ENCODE results near the gene EIF4EBP2.

EIF4EBP2 gene

DNA sequence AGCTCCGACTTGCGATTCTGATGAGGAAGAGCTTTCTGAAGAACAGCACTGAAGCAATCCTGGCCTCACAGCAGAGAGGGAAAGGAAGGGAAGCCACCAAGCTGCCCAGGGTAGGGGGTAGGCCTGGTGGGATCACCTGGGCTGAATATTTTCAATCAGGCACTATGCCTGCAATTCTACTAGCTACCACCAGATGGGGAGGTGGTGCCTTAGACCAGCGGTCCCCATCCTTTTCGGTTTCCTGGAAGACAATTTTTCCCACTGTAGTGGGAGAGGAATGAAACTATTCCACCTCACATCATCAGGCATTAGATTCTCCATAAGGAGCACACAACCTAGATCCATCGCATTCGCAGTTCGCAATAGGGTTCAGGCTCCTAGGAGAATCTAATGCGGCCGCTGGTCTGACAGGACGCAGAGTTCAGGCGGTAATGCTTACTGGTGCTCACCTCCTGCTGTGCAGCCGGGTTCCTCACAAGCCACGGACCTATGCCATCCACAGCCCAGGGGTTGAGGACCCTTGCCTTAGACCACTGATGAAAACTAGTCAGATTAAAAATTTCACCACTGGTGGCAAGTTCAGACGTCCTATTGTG is 24.3 kb upstream of the EIF4EBP2 start:
- DNase-seq (ENCODE audit: low read depth): no peak

DNA sequence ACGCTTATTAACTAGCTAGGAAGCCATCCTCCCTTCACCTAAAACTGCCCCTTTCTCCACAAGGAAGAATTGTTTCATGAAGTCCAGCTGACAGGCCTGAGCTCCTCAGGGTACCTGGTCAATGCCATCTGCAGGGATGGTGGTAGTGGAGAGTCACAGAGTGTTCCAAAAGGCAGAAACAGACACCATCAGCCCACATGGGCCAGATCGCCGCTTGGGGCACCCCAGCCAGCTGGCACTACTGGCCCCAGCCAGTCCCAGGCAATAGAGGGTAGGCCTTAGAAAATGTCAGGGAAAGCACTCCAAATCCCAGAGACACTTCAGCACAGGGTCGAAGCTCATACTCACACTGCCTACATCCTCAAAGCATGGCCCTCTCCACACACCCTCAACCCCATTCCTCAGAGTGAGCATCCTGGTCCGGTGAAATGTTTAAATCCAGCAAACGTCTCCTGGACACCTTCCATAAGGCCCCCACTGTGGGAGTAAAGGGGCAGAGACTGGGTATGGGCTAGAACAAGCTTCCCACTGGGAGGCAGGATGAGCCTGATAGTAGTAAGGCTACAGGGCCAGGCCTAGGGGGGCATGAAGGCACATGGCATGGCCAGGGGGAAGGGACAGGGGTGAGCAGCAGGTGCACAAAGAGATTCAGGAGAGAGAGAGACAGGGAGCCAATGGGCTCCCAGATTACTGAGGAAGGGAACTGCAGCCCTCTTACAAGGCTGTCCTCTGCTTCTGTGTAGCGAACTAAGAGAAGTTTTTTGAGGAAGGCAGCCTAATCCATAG is 23.4 kb upstream of the EIF4EBP2 start:
- DNase-seq (ENCODE audit: low read depth): no peak

DNA sequence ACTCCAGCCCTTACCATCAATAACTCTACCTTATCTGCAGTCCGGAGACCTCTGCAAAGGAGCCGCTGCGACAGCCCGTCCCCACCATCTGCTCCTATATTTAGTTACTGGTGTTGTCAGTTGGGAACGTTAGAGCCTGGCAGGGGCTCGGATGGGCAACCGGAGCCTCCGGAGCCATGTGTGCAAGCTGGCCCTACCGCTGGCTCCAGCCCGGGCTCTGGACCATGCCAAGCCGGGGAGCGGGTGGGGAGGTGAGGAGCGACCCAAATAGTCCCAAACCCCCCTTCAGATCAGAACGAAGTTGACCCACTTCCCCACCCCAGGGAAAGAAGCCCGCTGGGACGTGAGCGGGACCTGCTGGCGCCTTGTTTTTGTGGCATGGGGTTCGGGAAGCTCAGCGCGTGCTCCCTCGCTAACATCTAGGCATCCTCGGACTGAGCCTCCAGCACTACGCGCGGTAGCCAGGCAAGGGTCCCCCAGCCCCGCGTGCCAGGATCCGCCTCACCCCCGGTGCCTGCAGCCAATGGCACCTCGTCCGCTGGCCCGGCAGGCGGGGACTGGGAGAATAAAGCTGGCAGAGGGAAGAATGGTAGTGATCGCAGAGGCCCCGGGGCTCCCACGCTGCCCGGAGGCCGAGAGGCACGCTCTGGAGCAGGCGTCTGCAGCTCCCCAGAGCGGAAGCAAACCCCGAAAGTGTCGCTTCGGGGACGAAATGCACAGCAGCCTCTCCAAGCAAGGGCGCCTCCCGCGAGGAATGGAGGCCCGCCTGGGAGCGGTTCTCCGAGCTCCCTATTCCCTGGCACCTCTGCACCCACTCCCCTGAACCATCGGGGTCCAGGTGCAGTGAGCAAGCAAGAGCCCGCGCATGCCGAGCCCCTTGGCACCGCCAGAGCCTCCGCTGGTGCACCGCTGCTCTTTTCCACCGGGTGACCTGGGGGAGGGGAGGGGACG is 22.2 kb upstream of the EIF4EBP2 start:
- no peak for DNase-seq (ENCODE audit: low read depth)

DNA sequence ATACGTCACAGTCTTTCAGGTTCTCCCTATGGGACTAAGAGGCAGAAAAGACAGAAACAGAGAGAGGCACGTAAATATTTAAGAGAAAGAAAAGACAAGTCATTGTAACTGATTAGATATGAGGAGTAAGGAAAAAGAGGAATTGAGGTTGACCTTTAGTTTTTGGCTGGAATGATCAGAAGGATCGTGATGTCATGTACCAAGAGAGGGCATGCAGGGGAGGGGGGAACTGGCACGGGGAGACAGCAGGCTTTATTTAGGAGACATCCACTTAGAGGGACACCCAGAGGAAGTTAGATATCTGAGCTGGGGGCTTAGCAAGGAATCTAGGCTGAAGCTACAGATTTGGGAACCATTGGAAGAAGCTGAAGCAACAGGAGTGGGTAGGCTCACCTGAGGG is 12.3 kb upstream of the EIF4EBP2 start:
- DNase-seq (ENCODE audit: low read depth): no peak

DNA sequence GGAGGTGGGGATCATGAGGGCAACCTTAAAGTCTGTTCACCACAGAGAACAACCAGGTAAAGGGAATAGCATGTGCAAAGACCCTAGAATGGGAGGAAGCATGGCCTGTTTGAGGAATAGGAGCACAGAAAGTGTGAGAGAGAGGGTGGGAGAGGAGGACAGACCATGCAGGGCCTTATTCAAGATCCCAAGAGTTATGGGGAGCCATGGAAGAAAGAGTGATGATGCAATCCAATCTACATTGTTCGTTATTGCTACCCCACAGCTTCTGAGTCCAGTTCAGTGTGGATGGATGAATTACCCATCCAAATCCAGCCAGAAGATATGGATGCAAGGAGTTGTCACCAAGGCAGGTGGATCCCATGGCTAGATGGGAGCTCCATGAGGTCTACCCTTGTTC is 7.8 kb upstream of the EIF4EBP2 start:
- DNase-seq (ENCODE audit: low read depth): no peak

DNA sequence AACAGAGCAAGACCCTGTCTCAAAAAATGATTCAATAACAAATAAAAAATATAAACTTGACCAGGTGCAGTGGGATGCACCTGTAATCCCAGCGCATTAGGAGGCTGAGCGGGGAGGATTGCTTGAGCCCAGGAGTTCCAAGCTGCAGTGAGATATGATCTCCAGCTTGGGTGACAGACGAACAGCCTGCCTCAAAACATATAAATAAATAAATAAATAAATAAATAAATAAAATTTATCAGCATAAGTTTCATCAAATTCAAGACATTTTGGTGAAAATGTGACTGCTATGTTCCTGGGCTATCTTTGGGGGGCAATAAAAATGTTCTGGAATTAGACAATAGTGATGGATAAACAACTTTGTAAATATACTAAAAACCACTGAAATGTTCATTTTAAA is 4.8 kb upstream of the EIF4EBP2 start:
- no peak for DNase-seq (ENCODE audit: low read depth)

DNA sequence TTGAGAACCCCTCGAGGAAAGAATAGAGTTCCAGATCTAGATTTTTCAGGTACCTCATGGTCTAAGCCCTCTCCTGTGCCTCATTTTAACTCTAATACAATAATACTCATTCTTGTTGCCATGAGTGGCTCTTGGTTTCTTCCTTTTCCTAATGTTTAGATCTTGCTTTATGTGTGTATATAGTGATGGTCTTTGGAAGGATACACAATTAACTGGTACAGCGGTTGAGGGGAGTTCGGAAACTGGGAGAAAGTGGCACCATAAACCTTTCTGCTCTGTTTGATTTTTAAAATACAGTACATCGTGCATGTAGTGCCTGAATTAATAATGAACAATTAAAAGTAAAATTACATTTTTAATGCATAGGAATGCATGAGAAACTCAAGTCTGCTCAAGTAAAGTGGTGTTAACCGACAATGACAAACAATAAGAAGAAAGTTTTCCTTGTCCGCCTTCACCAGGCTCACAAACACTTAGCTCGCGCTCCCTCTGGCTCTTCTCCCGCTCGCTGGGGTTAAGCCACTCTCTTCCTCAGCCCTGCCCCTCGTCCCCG is 386 bp upstream of the EIF4EBP2 start:
- no peak for DNase-seq (ENCODE audit: low read depth)

DNA sequence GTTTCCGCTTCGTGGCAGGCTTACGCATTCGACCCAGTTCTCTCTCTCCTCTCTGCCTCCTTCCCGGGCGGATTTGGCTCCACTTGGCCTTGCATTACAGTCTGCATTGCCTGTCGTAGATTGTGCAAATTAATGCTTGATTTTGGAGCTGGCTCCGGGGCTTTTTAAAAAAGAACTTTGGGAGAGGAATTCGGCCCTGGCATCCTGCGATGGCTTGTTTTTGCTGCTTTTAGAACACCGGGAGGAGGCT is 767 bp downstream of the EIF4EBP2 start:
- DNase-seq (ENCODE audit: low read depth): no peak

DNA sequence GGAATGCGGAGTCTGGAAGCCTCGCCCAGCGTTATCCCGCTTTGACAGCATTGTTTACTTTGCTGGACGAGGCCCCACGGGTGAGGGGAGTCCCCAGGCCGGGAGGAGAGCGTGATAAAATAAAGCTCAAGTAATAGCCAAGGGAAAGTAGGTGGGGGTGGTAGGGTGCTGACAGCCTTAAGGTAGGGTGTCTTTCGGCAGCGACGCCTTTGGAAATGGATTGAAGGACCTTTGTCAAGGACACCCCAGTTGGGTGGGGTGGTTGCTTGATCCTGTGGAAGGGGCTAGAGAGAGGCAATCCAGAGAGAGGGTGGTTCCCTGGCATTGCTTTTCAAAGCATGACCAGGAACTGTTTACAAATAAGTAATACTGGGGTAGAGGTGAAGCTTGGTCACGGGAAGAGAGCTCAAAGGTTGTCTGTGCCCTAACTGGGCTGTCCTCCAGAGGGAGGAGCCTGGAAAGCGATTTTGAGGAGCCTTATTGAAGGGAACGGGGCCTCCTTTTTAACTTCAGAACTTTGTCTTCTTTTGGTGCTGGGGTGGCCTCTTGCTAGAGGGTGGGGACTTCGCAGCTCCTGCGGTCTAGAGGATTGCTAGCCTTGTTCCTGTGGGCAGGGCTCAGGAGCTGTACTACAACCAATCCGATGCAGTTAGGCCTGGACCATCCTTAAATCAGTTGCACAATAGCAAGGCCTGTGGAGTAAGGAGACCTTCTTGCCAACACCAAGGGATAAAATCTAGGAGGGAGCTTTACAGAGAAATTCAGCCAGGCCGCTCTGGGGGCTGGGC is 1.3 kb downstream of the EIF4EBP2 start:
- DNase-seq (ENCODE audit: low read depth): no peak

DNA sequence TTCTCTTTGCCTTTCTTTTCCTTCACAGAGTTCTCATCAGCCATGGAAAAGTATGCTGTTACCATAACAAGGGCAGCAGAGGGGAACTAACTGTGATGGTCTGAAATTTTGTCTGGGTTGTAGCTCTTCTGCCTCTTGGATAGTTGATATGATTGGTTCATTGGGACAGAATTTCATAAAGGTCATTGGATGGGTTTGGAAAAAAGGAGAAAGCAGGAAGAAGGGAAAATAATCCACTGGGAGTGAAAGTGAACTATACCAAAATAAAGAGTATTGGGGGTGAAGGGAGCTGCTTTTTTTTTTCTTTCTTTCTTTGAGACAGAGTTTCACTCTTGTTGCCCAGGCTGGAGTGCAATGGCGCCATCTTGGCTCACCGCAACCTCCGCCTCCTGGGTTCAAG is 5.8 kb downstream of the EIF4EBP2 start:
- no peak for DNase-seq (ENCODE audit: low read depth)

DNA sequence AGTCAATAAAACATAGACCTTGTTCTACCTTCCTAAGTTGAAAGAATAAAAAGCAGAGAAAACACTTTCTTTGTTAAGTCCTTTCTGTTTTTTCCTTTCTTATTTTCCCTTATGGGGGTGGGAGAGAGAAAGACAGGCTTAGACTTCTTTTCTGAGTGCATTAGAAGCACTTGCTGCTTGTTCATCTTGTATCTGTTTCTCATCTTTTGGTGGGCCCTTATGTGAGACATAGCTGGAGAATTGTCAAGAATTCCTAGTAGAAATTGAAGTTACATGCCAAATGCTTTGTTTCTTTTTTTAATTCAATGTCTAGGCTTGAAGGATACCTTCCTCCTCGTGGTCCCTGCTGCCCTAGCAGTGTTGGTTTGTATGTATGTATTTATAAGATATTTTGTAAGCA is 6.7 kb downstream of the EIF4EBP2 start:
- DNase-seq (ENCODE audit: low read depth): no peak

DNA sequence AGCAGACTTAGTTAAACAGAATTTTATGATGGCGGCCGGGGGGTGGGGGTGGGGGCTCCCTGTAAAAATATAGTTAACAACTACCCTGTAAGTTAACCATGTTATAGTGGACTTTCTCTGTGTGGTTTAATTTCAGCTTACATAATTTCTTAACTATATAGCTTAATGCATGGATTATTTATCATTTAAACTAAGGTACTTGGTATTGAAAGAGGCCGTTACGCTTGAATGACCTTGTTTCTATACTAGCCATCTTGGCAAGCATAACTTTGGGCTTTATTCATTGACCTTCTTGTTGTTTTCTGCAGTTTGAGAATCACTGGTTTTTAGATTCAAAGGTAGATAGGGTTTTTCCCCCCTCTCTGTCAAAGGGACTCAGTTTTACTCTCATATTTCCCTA is 8.4 kb downstream of the EIF4EBP2 start:
- DNase-seq (ENCODE audit: low read depth): no peak

DNA sequence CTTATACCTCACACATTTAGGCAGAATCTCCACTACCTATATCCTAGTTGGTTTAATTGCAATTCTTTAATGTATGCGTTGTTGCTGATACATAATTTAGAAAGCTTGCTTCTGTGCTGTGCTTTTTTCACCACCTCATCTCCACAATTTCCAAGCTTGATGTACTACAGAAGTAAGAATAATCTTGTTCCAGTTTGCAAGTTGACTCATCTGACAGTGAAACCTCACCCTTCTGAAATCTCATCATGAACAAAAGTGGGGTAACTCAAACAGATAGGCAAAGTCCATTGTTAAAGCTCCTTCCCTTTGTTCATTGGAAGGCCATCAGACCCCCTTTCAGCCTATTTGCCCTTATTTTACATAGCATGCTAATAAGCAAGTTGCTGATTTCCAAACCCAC is 13.6 kb downstream of the EIF4EBP2 start:
- no peak for DNase-seq (ENCODE audit: low read depth)

DNA sequence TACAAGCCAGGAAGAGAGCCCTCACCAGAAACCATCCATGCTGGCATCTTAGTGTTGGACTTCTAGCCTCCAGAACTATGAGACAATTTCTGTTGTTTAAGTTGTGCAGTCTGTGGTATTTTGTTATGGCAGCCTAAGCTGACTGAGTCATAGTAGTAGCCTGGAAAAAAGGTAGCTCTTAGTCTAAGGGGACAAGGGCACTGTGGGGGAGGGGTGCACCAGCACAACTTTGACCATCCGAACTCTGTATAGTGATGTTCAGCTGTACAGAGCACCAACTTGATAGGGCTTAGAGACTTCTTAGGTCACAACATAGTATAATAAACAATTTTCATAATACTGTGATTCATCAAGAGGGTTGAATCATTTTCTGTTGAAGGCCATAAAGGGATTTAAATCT is 14.3 kb downstream of the EIF4EBP2 start:
- DNase-seq (ENCODE audit: low read depth): no peak

DNA sequence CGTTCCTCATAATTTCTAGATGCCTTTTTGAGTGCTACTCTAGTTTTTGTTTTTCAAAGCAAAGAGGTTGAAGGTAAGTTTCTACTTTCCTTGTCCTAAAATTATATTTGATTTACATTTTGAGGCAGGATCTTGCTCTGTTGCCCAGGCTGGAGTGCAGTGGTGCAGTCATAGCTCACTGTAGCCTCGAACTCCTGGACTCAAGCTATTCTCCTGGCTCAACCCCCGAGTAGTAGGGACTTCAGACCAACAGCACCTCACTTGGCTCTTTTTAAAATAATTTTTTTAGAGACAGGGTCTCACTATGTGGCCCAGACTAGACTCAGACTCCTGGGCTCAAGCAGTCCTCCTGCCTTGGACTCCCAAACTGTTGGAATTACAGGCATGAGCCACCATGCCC is 14.8 kb downstream of the EIF4EBP2 start:
- DNase-seq (ENCODE audit: low read depth): no peak

DNA sequence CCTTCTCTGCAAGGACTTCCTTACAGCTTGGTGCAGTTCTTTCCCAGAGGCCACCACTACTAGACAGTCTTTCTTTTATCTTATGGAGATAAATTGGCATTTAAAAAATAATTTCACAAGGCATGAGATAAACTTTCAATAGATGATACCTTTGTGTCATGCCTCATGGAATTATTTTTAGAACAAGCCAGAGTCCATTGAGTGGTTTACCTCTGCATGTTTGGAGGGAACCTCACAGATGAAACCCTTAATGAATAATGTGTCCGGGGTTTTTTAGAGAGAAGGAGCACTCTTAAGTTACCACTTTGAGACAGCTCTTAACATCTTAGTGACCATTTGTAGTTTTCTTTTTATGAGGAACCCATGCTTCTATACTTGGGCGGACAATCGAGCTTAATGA is 20.4 kb downstream of the EIF4EBP2 start:
- DNase-seq (ENCODE audit: low read depth): no peak

DNA sequence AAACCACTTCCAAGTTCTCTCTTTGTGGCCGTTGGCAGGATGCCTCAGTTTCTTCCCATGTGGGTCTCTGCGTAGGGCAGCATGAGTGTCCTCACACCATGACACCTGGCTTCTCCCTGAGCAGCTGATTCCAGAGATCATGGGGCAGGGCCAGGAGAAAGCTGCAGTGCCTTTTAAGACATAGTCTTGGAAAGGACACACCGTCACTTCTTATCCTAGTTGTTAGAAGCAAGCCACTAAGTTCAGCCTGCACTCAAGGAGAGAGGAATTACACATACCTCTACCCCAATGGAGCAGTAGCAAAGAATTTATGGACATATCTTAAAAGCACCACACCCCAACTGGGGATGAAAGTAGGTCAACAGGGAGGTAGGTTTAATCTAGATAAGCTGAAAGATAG is 21.2 kb downstream of the EIF4EBP2 start:
- no peak for DNase-seq (ENCODE audit: low read depth)

DNA sequence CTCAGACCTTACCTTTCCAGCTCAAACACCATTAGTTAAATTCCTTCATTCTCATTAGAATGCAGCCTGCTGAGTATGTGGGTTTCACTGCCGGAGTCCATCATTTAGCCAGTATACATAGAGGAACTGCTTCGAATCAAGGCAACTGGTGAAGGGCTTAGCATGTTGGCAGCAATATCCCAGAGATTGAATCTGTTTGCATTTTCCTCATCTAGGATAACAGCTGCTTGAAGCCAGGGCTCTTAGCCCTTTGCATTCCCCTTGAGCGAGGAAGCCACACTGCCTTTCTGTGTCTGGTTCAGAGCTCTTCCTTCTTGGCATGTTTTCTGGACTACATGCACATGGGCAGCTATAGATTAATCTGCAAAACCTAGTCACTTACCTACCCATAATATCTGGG is 22.9 kb downstream of the EIF4EBP2 start:
- DNase-seq (ENCODE audit: low read depth): no peak

DNA sequence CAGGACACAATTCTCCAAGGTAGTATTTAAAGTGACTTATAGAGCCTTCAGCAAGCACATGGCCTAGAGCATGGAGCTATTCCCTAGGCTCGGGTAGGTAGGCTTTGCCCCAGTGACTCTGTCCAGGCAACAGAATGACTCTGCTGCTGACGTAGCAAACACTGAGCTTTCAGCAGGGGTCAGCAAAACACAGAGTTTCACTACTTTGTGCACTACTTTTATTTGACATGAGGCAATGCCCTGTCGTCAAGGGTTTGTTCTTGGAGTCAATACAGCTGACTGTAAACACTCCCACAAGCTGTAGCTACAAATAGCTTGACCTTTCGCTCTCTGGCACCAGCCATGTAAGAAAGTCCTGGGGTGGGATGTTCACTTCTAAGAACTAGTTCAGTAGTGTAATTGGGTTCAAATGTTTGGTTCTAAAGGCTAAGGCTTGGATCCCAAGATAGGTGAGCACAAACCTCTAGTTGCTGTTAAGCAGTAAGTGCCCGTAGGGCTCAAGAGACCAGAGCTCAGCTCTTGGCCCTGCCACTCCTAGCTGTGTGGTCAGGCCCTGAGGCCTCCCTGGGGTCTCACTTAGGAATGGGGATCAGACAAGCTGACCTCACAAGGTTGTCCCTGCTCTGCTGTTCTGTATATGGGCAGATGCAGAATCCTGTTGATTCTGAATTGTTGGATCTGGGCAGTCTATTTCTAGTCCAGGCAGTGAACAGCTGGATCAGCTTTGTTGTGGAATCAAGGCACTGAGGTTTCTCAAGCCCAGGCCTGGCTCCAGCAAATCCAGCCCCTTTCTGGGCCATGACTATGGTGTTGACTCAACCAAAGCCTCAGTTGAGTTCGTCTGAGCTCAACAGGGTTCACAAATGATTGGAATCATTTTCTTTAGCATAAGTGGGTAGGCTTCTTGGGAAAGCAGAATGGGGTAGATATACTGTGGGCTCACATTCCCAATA is 26.8 kb downstream of the EIF4EBP2 start:
- no peak for DNase-seq (ENCODE audit: low read depth)

DNA sequence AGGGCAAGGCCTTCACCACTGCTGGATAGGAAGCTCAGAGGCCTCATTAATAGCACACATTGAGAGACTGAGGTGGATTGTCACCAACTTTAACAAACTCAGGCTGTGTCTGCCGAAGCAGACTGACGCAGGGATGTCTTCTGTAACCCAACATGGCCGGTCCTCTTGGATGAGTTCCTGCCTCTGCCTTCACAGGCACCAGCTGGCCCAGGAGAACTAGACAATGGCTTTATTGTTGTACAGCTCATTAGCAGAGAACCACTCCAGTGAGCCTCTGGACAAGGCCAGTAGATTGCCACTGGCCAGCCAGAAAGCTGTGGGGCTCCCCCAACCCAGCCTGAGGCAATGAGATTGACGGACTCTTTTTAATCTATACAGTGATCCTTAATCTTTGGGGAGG is 28.2 kb downstream of the EIF4EBP2 start:
- no peak for DNase-seq (ENCODE audit: low read depth)

Measured in T follicular helper cell (primary cell).